SU-DHL-6 (cell line): Measurements from ENCODE around the gene STYXL1.

ENCODE experiments used
- H2AFZ ChIP-seq: fragments of 200-600 bp; sonication (generic); 2 replicates; pipeline ENCODE4 v1.6.1; 2014; ENCODE audit warnings: low read depth, mild to moderate bottlenecking, moderate library complexity, mixed read lengths, antibody characterized with exemption, low read length; ENCODE audit not compliant: severe bottlenecking
- H3F3A ChIP-seq: fragments of 200-600 bp; shearing (Covaris generic); 2 replicates; pipeline ENCODE4 v1.6.0; 2016; ENCODE audit warnings: antibody characterized with exemption, mild to moderate bottlenecking; ENCODE audit not compliant: insufficient read depth
- H3K27ac ChIP-seq: fragments of 200-600 bp; sonication (generic); 2 replicates; pipeline ENCODE4 v1.5.1; 2016; ENCODE audit warnings: low read depth, mild to moderate bottlenecking, low read length, moderate library complexity, mixed read lengths
- H3K27me3 ChIP-seq: fragments of 200-600 bp; sonication (generic), shearing (Covaris generic); 2 replicates; pipeline ENCODE4 v1.6.0; 2014; ENCODE audit warnings: mild to moderate bottlenecking, low read length
- H3K36me3 ChIP-seq: fragments of 200-600 bp; sonication (generic); 2 replicates; pipeline ENCODE4 v1.6.1; 2014; ENCODE audit warnings: mild to moderate bottlenecking, low read length, mixed read lengths
- H3K4me2 ChIP-seq: fragments of 300-600, 200-600 bp; shearing (Covaris generic), sonication (generic); 2 replicates; pipeline ENCODE4 v1.6.0; 2014; ENCODE audit warnings: low read length, low read depth, mild to moderate bottlenecking; ENCODE audit not compliant: poor library complexity, severe bottlenecking
- H3K4me3 ChIP-seq: fragments of 200-600 bp; sonication (generic); 2 replicates; pipeline ENCODE4 v1.5.1; 2014; ENCODE audit warnings: antibody characterized with exemption, low read length, mild to moderate bottlenecking, mixed read lengths; ENCODE audit not compliant: insufficient read depth, poor library complexity, severe bottlenecking
- H3K79me2 ChIP-seq: fragments of 200-600 bp; sonication (generic); 2 replicates; pipeline ENCODE4 v1.6.1; 2014; ENCODE audit warnings: mild to moderate bottlenecking, low read length, moderate library complexity; ENCODE audit not compliant: insufficient read depth
- H3K9ac ChIP-seq: fragments of 200-600 bp; sonication (generic); 2 replicates; pipeline ENCODE4 v1.7.0; 2014; ENCODE audit warnings: mild to moderate bottlenecking, low read length
- H3K9me2 ChIP-seq: fragments of 200-600 bp; sonication (generic); replicated peaks from 2 replicates; pipeline ENCODE4 v1.6.1; 2014; ENCODE audit warnings: low read length; ENCODE audit not compliant: insufficient read depth
- H3K9me3 ChIP-seq: fragments of 200-600 bp; sonication (generic); 2 replicates; pipeline ENCODE4 v1.6.1; 2014; ENCODE audit warnings: low read length, mixed read lengths; ENCODE audit not compliant: insufficient read depth
- H4K20me1 ChIP-seq: fragments of 200-600 bp; sonication (generic); 2 replicates; pipeline ENCODE4 v1.6.1; 2014; ENCODE audit warnings: low read depth, mild to moderate bottlenecking, antibody characterized with exemption, low read length, moderate library complexity, mixed read lengths
- EZH2phosphoT487 ChIP-seq: fragments of 200-600 bp; sonication (generic), shearing (Covaris generic); conservative IDR thresholded peaks from 2 replicates; pipeline ENCODE4 v1.6.1; 2018; ENCODE audit warnings: mild to moderate bottlenecking, antibody characterized with exemption, low read length, moderate library complexity, mixed read lengths
- TF ChIP-seq, protein P1 (sequence below): fragments of 200-600 bp; sonication (generic); IDR thresholded peaks from one replicate; pipeline ENCODE4 v1.5.1; 2017; ENCODE audit warnings: antibody characterized with exemption, mild to moderate bottlenecking, low read length, moderate library complexity; ENCODE audit not compliant: insufficient read depth, poor library complexity, severe bottlenecking

STYXL1 gene

DNA sequence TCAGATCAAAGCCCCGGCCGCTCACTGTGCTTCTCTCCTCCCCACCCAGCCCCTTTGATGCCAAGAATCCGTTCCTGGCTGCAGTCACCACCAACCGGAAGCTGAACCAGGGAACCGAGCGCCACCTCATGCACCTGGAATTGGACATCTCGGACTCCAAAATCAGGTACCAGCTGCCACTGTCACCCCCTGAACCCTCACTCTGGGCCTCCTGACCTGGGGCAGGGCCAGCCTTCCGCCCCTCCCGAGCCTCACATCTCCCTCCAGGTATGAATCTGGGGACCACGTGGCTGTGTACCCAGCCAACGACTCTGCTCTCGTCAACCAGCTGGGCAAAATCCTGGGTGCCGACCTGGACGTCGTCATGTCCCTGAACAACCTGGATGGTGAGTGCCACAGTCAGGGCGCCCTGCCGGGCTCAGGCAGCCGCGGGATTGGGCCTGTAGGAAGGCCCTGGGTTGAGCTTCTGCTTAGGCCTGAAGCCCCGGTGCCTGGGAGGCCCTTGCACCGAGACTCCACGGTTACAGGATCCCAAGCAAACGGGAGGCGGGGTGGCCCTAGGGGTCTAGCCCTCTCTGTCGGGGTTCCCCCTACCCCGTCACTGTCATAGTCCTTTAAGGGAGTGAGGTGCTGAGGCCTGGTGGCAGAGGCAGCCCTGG lies 64.2 kb downstream of the STYXL1 start:
- Histone ChIP-seq H3K27me3 (no peaks in the 10 kb centered on the region), H4K20me1 (no peaks in the 10 kb centered on the region), H3K9me2 (no peaks in the 10 kb centered on the region), H3K36me3 (no peaks in the 10 kb centered on the region), H3K79me2 (no peaks in the 10 kb centered on the region), H3F3A (no peaks in the 10 kb centered on the region), H3K4me2 (no peak overlapping the region), H2AFZ (no peak overlapping the region), H3K9me3 (no peaks in the 10 kb centered on the region), H3K27ac (no peak overlapping the region), H3K4me3 (no peak overlapping the region), H3K9ac (no peak overlapping the region)
- TF ChIP-seq EZH2phosphoT487: no peak
- TF ChIP-seq, protein P1, sequence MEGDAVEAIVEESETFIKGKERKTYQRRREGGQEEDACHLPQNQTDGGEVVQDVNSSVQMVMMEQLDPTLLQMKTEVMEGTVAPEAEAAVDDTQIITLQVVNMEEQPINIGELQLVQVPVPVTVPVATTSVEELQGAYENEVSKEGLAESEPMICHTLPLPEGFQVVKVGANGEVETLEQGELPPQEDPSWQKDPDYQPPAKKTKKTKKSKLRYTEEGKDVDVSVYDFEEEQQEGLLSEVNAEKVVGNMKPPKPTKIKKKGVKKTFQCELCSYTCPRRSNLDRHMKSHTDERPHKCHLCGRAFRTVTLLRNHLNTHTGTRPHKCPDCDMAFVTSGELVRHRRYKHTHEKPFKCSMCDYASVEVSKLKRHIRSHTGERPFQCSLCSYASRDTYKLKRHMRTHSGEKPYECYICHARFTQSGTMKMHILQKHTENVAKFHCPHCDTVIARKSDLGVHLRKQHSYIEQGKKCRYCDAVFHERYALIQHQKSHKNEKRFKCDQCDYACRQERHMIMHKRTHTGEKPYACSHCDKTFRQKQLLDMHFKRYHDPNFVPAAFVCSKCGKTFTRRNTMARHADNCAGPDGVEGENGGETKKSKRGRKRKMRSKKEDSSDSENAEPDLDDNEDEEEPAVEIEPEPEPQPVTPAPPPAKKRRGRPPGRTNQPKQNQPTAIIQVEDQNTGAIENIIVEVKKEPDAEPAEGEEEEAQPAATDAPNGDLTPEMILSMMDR: no peak

DNA sequence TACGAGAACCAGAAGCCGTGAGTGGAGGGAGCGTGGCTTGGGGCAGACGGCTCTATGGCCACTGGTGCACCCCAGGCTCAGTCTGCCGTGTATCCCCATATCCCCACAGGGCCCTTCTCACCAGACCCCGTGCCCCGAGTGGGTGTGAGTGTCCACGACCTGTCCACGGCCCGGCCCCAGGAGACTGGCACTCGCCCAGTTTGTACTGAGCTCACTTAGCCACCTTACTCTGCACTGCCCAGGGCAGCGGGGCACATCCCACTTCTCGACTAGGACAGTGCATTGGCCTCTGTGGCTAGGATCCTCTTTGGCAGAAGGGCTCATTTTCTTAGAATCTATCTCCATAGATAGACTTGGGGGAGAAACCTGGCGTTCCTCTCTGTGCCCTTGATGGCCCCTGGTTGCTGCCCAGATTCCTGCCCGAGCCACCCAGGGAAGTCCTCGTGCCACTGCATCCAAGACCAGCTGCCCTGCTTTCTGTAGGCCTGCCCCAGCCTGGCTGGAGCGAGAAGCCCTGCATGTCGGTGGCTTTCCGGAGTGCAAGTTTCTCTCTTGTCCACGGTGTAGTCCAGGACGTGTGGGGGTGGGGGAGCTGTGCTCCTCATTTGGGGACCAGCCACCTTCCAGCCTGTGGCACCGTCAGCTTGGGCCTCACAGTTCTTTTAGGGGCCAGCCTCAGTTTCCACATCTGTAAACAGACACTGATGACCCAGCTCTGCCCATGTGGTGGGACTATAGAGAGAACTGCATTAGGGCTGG lies 65.3 kb downstream of the STYXL1 start:
- no peak for TF ChIP-seq EZH2phosphoT487
- TF ChIP-seq, protein P1: no peak
- Histone ChIP-seq H3K36me3 (no peaks in the 10 kb centered on the region), H3K9me3 (no peaks in the 10 kb centered on the region), H3K27me3 (no peaks in the 10 kb centered on the region), H3K4me3 (no peak overlapping the region), H3K4me2 (no peak overlapping the region), H3K9ac (no peak overlapping the region), H2AFZ (no peak overlapping the region), H3K79me2 (no peaks in the 10 kb centered on the region), H3K9me2 (no peaks in the 10 kb centered on the region), H4K20me1 (no peaks in the 10 kb centered on the region), H3K27ac (no peak overlapping the region), H3F3A (no peaks in the 10 kb centered on the region)

DNA sequence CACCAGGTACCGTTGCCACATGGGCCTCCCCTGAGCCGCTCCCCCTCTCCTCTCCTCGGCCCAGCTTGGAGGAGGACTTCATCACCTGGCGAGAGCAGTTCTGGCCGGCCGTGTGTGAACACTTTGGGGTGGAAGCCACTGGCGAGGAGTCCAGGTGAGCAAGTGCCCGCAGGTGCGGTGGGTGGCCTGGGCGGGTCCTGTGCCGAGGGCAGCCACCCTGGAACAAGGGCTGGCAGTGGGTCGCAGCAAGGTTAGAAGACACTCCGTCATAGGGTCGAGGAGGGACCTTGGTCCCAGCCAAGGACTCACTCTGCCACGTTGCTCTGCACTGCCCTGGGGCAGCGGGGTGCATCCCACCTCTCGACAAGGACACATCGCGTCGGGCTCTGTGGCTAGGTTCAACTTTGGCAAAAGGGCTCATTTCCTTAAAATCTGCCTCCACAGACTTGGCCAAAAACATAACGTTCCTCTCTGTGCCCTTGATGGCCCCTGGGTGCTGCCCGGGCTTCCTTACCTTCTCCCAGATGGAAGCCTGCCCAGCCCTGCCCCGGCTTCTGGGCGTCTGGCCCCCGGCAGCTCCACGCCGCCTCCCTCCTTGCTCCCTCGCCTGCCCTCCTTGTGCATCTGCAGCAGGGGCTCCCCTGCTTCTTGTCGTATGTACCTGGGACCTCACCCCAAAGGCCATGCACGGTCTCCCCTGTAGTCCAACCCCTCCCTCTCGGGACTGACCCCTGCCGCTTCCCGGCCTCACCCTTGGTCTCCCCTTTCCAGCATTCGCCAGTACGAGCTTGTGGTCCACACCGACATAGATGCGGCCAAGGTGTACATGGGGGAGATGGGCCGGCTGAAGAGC lies 66.1 kb downstream of the STYXL1 start:
- Histone ChIP-seq H3K9ac (no peak overlapping the region), H3K79me2 (no peaks in the 10 kb centered on the region), H3K4me2 (no peak overlapping the region), H3K9me2 (no peaks in the 10 kb centered on the region), H4K20me1 (no peaks in the 10 kb centered on the region), H3K27me3 (no peaks in the 10 kb centered on the region), H3K27ac (no peak overlapping the region), H3K36me3 (no peaks in the 10 kb centered on the region), H2AFZ (no peak overlapping the region), H3K4me3 (no peak overlapping the region), H3F3A (no peaks in the 10 kb centered on the region), H3K9me3 (no peaks in the 10 kb centered on the region)
- no peak for TF ChIP-seq EZH2phosphoT487
- TF ChIP-seq, protein P1: no peak
